ENCODE results near the gene NXPH3.

The NXPH3 gene

GRCh38 chr17:49590874-49591273, 15.2 kb downstream of the NXPH3 start:
- no peak for TF ChIP-seq CTCF (IDR thresholded peaks at IDR 0.05; ENCODE audit: low read depth, low read length)
- DNase-seq (ENCODE audit: low read depth in 2 of 2), result no peak
- H3K4me3 ChIP-seq (replicated peaks in 1 of 2; ENCODE audit: low read depth in 2 of 2, low read length in 2 of 2), result no peak overlapping the region

GRCh38 chr17:49592263-49592662, 16.6 kb downstream of the NXPH3 start:
- no peak for TF ChIP-seq CTCF (IDR thresholded peaks at IDR 0.05; ENCODE audit: low read depth, low read length)
- H3K4me3 ChIP-seq (replicated peaks in 1 of 2; ENCODE audit: low read depth in 2 of 2, low read length in 2 of 2), result no peak overlapping the region
- DNase-seq (ENCODE audit: low read depth in 2 of 2), result no peak

GRCh38 chr17:49595328-49595727, 19.7 kb downstream of the NXPH3 start:
- TF ChIP-seq CTCF (IDR thresholded peaks at IDR 0.05; ENCODE audit: low read depth, low read length), result no peak
- no peak for DNase-seq (ENCODE audit: low read depth in 2 of 2)
- H3K4me3 ChIP-seq (replicated peaks in 1 of 2; ENCODE audit: low read depth in 2 of 2, low read length in 2 of 2), result no peak overlapping the region

DNA sequence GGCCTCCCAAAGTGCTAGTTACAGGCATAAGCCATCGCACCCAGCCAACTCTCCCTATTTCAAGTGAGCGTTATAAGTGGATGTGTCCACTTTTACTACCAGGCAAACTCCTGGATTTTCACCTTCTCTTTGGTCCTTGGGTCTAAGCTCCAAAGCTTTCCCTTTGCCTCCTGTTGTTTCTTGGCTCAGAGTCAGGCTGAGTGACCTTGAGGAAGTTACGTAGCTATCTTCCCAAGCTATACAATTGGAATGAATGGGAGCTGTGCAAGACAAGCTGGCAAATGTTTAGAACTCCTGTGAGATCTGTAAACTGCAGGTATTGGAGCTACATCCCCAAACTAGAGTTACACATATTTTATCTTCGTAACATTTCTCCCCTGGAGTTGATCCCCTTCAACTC, 20.3 kb downstream of the NXPH3 start:
- DNase-seq (ENCODE audit: low read depth in 2 of 2), result no peak
- TF ChIP-seq CTCF (IDR thresholded peaks at IDR 0.05; ENCODE audit: low read depth, low read length), result no peak
- no peak overlapping the region for H3K4me3 ChIP-seq (replicated peaks in 1 of 2; ENCODE audit: low read depth in 2 of 2, low read length in 2 of 2)

DNA sequence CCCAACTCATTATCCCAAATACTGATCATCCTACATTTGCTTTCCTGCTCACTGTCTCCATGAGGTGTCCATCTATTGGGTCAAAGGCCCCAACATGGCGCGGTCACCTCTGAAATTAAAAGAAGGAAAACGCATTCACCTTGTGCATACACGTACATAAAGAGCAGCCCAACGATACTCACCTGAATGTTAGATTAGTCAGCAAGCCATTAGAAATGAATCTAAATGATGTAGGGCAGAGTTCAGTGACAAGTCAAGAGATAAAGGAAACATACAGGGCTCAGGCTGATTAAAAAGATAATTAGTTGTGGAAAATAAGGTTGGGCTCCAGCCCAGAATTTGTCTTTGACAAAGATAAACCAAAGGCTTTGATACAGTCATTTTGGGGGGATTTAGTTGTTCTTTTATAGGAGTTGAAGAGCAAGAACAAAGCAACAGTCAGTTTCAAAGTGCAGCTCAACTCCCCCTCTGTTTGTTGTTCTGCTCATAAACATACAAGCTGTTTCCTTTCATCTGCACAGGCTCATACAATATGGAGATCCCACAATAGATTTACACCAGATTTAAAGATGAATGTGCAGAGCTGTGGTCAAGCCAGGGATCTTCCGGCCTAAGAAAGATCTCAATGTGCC, 21.1 kb downstream of the NXPH3 start:
- DNase-seq (ENCODE audit: low read depth in 2 of 2), result no peak
- TF ChIP-seq CTCF (IDR thresholded peaks at IDR 0.05; ENCODE audit: low read depth, low read length), result no peak
- no peak overlapping the region for H3K4me3 ChIP-seq (replicated peaks in 1 of 2; ENCODE audit: low read depth in 2 of 2, low read length in 2 of 2)

GRCh38 chr17:49597436-49597835, 21.8 kb downstream of the NXPH3 start:
- TF ChIP-seq CTCF (IDR thresholded peaks at IDR 0.05; ENCODE audit: low read depth, low read length), result no peak
- H3K4me3 ChIP-seq (replicated peaks in 1 of 2; ENCODE audit: low read depth in 2 of 2, low read length in 2 of 2), result no peak overlapping the region
- no peak for DNase-seq (ENCODE audit: low read depth in 2 of 2)
